GM18907 (cell line): Measurements from ENCODE around the gene DTX3.
A peak's percentile ranks its signal among the peaks of the same experiment; 100 is the strongest.

ENCODE experiments used
- ATAC-seq: cut with Tn5 transposase; IDR thresholded peaks from one replicate; pipeline ENCODE4 v1.9.1; 2021; ENCODE audit warnings: mild to moderate bottlenecking, moderate library complexity; ENCODE audit not compliant: unreplicated experiment

Gene DTX3

GRCh38 chr12:57619434-57620244, 15.0 kb downstream of the DTX3 start:
- ATAC-seq = no peak

- no peak for ATAC-seq
Observed at GRCh38 chr12:57620245-57620935, 15.8 kb downstream of the DTX3 start.

- ATAC-seq = no peak
Observed at GRCh38 chr12:57620936-57621496, 16.4 kb downstream of the DTX3 start.

- peak; percentile 53 for ATAC-seq
Observed at GRCh38 chr12:57621497-57622292, 17.1 kb downstream of the DTX3 start.

GRCh38 chr12:57622293-57623245, 17.9 kb downstream of the DTX3 start:
- ATAC-seq = no peak

GRCh38 chr12:57623385-57623784, 18.8 kb downstream of the DTX3 start:
- no peak for ATAC-seq

GRCh38 chr12:57623811-57624390, 19.3 kb downstream of the DTX3 start:
- no peak for ATAC-seq

GRCh38 chr12:57624441-57625220, 20.0 kb downstream of the DTX3 start:
- ATAC-seq = no peak

GRCh38 chr12:57625261-57626032, 20.8 kb downstream of the DTX3 start:
- ATAC-seq = no peak

- ATAC-seq = no peak
Observed at GRCh38 chr12:57626111-57626920, 21.7 kb downstream of the DTX3 start.

GRCh38 chr12:57626921-57627445, 22.4 kb downstream of the DTX3 start:
- no peak for ATAC-seq

- ATAC-seq = no peak
Observed at GRCh38 chr12:57627501-57628279, 23.1 kb downstream of the DTX3 start.

GRCh38 chr12:57628280-57629191, 23.9 kb downstream of the DTX3 start:
- no peak for ATAC-seq

- ATAC-seq = no peak
Observed at GRCh38 chr12:57629897-57630471, 25.4 kb downstream of the DTX3 start.

GRCh38 chr12:57630891-57631433, 26.3 kb downstream of the DTX3 start:
- ATAC-seq = no peak
